HepG2 (cell line): ENCODE data around the gene GGNBP2. TPM values are rescaled to one million over a fixed set of nuclear protein-coding genes. Genes with fewer than 3 reads are reported as not detected.

Experiments
- ATRX ChIP-seq: sonication (generic); formaldehyde crosslinking; IDR thresholded peaks from 2 replicates; pipeline ENCODE4 v1.4.0; 2020; ENCODE audit warnings: missing genetic modification reagents, borderline replicate concordance
- E2F1 ChIP-seq: sonication (generic); formaldehyde crosslinking; IDR thresholded peaks from 2 replicates; pipeline ENCODE4 v1.5.0; 2020; ENCODE audit warnings: missing genetic modification reagents
- ERF ChIP-seq: IDR thresholded peaks from 2 replicates; pipeline ENCODE4 v1.6.1; 2018; ENCODE audit warnings: missing biosample characterization, missing genetic modification reagents
- NFE2L1 ChIP-seq: sonication (generic); formaldehyde crosslinking; IDR thresholded peaks from 2 replicates; pipeline ENCODE4 v1.4.0; 2020; ENCODE audit warnings: missing genetic modification reagents, mild to moderate bottlenecking, borderline replicate concordance
- PHF8 ChIP-seq: sonication (generic); formaldehyde crosslinking; IDR thresholded peaks from 2 replicates; pipeline ENCODE4 v1.5.0; 2020; ENCODE audit warnings: missing genetic modification reagents
- POLR2A ChIP-seq, 2 experiments: IDR thresholded peaks; 2 replicates each; pipeline ENCODE4 v1.6.1; 2011; ENCODE audit warnings: low read depth in 2 of 2, low read length in 2 of 2, mild to moderate bottlenecking in 1 of 2, moderate library complexity in 1 of 2; ENCODE audit not compliant: insufficient read depth in 1 of 2
- REXO4 ChIP-seq: sonication (generic); formaldehyde crosslinking; IDR thresholded peaks from 2 replicates; pipeline ENCODE4 v1.8.0; 2022; ENCODE audit warnings: missing genetic modification reagents, mild to moderate bottlenecking, borderline replicate concordance
- SCMH1 ChIP-seq: sonication (generic); formaldehyde crosslinking; IDR thresholded peaks from 2 replicates; pipeline ENCODE4 v1.9.0; 2021; ENCODE audit warnings: missing genetic modification reagents, mild to moderate bottlenecking, borderline replicate concordance
- SMAD9 ChIP-seq: sonication (generic); formaldehyde crosslinking; IDR thresholded peaks from 2 replicates; pipeline ENCODE4 v1.5.1; 2020; ENCODE audit warnings: mild to moderate bottlenecking, missing genetic modification reagents
- TEF ChIP-seq: sonication (generic); formaldehyde crosslinking; IDR thresholded peaks from 2 replicates; pipeline ENCODE4 v1.5.0; 2020; ENCODE audit warnings: missing genetic modification reagents
- YY1 ChIP-seq: IDR thresholded peaks from 2 replicates; pipeline ENCODE4 v1.6.1; 2011; ENCODE audit warnings: low read length, low read depth, moderate library complexity, mild to moderate bottlenecking; ENCODE audit not compliant: insufficient read depth, insufficient replicate concordance
- ZNF12 ChIP-seq: sonication (generic); formaldehyde crosslinking; IDR thresholded peaks from 2 replicates; pipeline ENCODE4 v1.5.0; 2020; ENCODE audit warnings: missing genetic modification reagents
- ZNF18 ChIP-seq: sonication (generic); formaldehyde crosslinking; IDR thresholded peaks from 2 replicates; pipeline ENCODE4 v1.8.0; 2022; ENCODE audit warnings: mild to moderate bottlenecking, missing genetic modification reagents; ENCODE audit not compliant: insufficient replicate concordance
- ZNF205 ChIP-seq: IDR thresholded peaks from 2 replicates; pipeline ENCODE4 v1.6.1; 2018; ENCODE audit warnings: missing biosample characterization, missing genetic modification reagents
- ZNF629 ChIP-seq: sonication (generic); formaldehyde crosslinking; conservative IDR thresholded peaks from 2 replicates; pipeline ENCODE4 v1.5.0; 2020; ENCODE audit warnings: missing genetic modification reagents
- ZNF644 ChIP-seq: IDR thresholded peaks from 2 replicates; pipeline ENCODE4 v1.6.1; 2016; ENCODE audit warnings: low read depth
- ZNF646 ChIP-seq: sonication (generic); formaldehyde crosslinking; IDR thresholded peaks from 2 replicates; pipeline ENCODE4 v1.9.0; 2021; ENCODE audit warnings: mild to moderate bottlenecking, missing genetic modification reagents
- ZNF746 ChIP-seq: sonication (generic); formaldehyde crosslinking; IDR thresholded peaks from 2 replicates; pipeline ENCODE4 v1.8.0; 2022; ENCODE audit warnings: mild to moderate bottlenecking, missing genetic modification reagents
- ZNF773 ChIP-seq: sonication (generic); formaldehyde crosslinking; IDR thresholded peaks from 2 replicates; pipeline ENCODE4 v1.4.0; 2020; ENCODE audit warnings: missing genetic modification reagents, borderline replicate concordance
- ZNF776 ChIP-seq: sonication (generic); formaldehyde crosslinking; IDR thresholded peaks from 2 replicates; pipeline ENCODE4 v1.4.0; 2020; ENCODE audit warnings: mild to moderate bottlenecking, missing genetic modification reagents
- ZNF781 ChIP-seq: sonication (generic); formaldehyde crosslinking; IDR thresholded peaks from 2 replicates; pipeline ENCODE4 v1.5.1; 2020; ENCODE audit warnings: borderline replicate concordance, mild to moderate bottlenecking, missing genetic modification reagents; ENCODE audit errors: not compliant biosample characterization
- polyA plus RNA-seq, 8 experiments: library from polyadenylated mRNA; depleted of rRNA in 3 of 8; stranded (reverse) in 7 of 8; unstranded in 1 of 8; fragments of >200 nt; fragmentation: Illumina TruSeq in 4 of 8; extraction: Trizol in 4 of 8; gene quantifications; 2 replicates each; pipeline versions ENCODE4 v1.2.1 to v1.2.3, GENCODE V29; 2011 to 2016; ENCODE audit warnings: low read depth in 4 of 8, missing spikeins in 1 of 8, mixed read lengths in 1 of 8; ENCODE audit not compliant: insufficient read depth in 1 of 8
- total RNA-seq, 5 experiments: library from RNA; depleted of rRNA; stranded (reverse); fragments of >200 nt; fragmentation: Illumina TruSeq; extraction: Trizol; gene quantifications; 2 replicates each; pipeline ENCODE4 v1.2.3, GENCODE V29; 2016; ENCODE audit warnings: low read depth in 1 of 5

Gene GGNBP2
- total and polyA plus RNA-seq, 2 of the 13 experiments (the other 11 are each of a cell fraction or from before 2014, with no cell fraction given) = 53.3 to 84.2 TPM

GRCh38 chr17:36545077-36545464, 352 bp downstream of the GGNBP2 start (continued):
- no peak for TF ChIP-seq ZNF18 (CRISPR knock-in tag)
- TF ChIP-seq NFE2L1 = no peak
- no peak for TF ChIP-seq ZNF646 (CRISPR knock-in tag)
- 0 out of 2 replicates have a peak, but pooled peaks have one; percentile 3 for TF ChIP-seq ZNF629 (CRISPR knock-in tag)
- no peak for TF ChIP-seq SCMH1 (CRISPR knock-in tag)
- no peak; a peak in 1 of 4 replicates for TF ChIP-seq POLR2A (IDR thresholded peaks at IDR 0.05; ENCODE audit: insufficient read depth in 1 of 2, low read depth in 2 of 2, low read length in 2 of 2)
- no peak for TF ChIP-seq TEF (CRISPR knock-in tag)
- TF ChIP-seq ZNF12 = no peak
- no peak for TF ChIP-seq PHF8 (CRISPR knock-in tag)
- no peak for TF ChIP-seq REXO4
- no peak for TF ChIP-seq ZNF205
- 0 out of 2 replicates have a peak, but pooled peaks have one; percentile 21 for TF ChIP-seq ZNF773 (CRISPR knock-in tag)
- TF ChIP-seq YY1 = no peak
- no peak for TF ChIP-seq ATRX
- TF ChIP-seq ZNF781 (CRISPR knock-in tag) = no peak
- TF ChIP-seq ERF = no peak
- TF ChIP-seq E2F1 = no peak
- no peak for TF ChIP-seq ZNF644 (CRISPR knock-in tag)
- no peak for TF ChIP-seq ZNF746 (CRISPR knock-in tag)
- no peak for TF ChIP-seq SMAD9
- TF ChIP-seq ZNF776 = no peak
